GM19328 (cell line): ENCODE measurements around the gene RNASE4.
"Not testable (repeated sequence)": the region's sequence is repeated elsewhere in the genome, so short reads cannot be mapped to it uniquely, and the experiment has no call there.

Experiments
- ATAC-seq: cut with Tn5 transposase; IDR thresholded peaks from one replicate; pipeline ENCODE4 v1.9.1; 2021; ENCODE audit warnings: mild to moderate bottlenecking, moderate library complexity; ENCODE audit not compliant: unreplicated experiment

RNASE4 gene

GRCh38 chr14:20734430-20734806, 50.1 kb downstream of the RNASE4 start:
- ATAC-seq, result no peak

- ATAC-seq, result not testable (repeated sequence)
These were observed 53.9 kb downstream of the RNASE4 start for GRCh38 chr14:20738292-20738691.

- ATAC-seq, result no peak
These were observed 57.8 kb downstream of the RNASE4 start for GRCh38 chr14:20742132-20742531.

- ATAC-seq, result no peak
These were observed 59.2 kb downstream of the RNASE4 start for GRCh38 chr14:20743556-20743955.

- no peak for ATAC-seq
These were observed 61.4 kb downstream of the RNASE4 start, which contains the start of gene EDDM3A for GRCh38 chr14:20745571-20746358. Gene EDDM3A, plus strand, starts transcription at chr14:20745887. Its CDS starts 1,694 bp downstream, at chr14:20747581.

GRCh38 chr14:20746566-20746965, 62.2 kb downstream of the RNASE4 start:
- ATAC-seq, result no peak

GRCh38 chr14:20748439-20748838, 64.1 kb downstream of the RNASE4 start:
- no peak for ATAC-seq

GRCh38 chr14:20750194-20750593, 65.8 kb downstream of the RNASE4 start:
- ATAC-seq, result no peak
